Inferior parietal cortex (tissue), 1 donor: ENCODE measurements around the gene ZNF37A.
"Not testable (repeated sequence)": the region's sequence is repeated elsewhere in the genome, so short reads cannot be mapped to it uniquely, and the experiment has no call there.

Source experiments
- DNase-seq: peaks from one replicate; pipeline ENCODE4 v3.0.0-alpha.2; 2016; ENCODE audit errors: extremely low spot score

Gene ZNF37A

DNA sequence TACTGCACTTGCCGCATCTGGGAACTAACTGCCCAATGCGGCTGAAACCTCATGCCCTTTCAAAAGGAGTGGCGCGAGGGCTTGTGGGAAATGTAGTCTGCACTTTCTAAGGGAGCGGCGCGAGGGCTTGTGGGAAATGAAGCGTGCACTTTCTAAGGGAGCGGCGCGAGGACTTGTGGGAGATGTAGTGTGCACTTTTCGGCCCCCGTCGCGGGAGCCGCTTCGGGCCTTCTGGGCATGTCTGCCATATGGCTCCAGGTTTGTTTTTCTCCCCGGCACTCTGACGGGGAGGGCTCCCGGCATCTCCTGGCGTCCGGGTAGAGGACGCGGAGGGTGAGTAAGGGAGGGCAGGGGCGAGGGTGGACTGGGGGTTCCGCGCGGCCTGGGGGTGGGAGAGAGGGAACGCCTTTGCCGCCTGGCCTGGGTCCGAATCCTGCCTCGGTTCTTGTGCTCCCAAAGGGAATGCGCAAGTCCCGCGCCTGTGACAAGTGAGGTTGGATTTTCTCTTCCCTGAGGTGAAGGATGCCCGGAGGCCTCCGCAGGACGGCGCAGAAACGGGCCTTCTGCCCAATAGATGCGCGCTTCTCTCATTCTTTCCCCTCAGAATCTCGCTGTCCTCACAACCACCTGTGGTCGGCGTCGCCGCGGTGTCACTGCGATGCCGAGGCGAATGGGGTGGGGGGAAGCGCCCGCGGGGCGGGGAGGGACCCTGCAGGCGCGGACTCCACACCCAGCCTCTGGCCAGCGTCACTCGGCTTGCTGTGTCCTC lies at the start of gene ZNF37A:
Gene ZNF37A, plus strand, starts transcription at position 180 of the 769 bp plus-strand sequence. CDS start 2,281 bp downstream, outside the sequence.
- DNase-seq, result peak; percentile 100

DNA sequence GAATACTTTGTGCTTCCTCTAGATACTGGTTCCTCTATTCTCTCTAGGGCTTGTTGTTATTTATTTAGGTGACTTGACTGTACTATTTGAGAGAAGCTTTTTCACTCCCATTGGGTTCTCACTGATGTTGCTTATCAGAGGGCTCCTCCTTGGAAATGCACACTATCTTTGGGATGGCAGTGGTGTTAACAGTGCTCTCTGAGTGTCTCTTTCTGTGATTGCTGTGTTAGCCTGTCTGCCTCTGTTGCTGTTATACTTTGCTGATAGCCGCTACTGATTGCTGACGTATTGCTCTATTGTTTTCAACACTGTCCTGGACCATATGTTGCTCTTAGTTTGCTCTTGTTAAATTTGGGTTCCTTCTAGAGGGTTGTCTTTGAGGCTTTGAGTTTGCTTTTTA lies 49.0 kb upstream of the ZNF37A start:
- DNase-seq, result no peak

DNA sequence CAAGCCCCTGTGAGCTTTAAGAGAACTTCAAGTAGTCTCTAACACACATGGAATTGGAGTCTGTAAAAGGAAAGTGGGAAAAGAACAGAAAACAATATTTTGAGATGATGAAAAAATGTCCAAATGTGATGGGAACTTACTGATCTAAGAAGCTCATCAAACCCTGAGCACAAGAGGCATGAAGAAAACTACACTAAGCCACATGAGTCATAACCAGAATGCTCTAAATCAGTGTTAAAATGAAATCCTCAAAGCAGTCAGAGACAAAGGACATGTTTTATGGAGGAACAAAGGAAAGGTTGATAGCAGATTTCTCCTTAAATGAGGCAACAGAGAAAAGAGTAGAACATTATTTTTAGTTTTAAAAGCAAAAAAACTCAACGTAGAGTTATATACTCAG lies 46.5 kb upstream of the ZNF37A start:
- no peak for DNase-seq

DNA sequence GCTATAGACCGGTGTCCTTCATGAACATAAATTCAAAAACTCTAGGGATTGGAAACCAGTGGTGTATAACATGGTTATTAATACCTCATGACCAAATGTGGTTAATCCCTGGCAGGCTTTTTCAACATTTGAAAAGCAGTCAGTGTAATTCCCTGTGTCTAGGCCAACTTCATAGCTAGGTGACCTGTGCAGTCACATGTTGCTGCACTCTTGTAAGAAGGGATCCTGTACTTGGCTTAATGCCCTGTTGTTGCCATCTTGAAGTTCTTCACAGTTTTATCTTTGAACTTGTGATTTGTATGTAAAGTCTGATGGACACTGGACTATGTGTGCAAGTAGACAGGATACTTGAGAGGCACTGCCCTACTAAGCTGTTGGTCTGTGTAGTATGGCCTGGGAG lies 43.9 kb upstream of the ZNF37A start:
- no peak for DNase-seq

DNA sequence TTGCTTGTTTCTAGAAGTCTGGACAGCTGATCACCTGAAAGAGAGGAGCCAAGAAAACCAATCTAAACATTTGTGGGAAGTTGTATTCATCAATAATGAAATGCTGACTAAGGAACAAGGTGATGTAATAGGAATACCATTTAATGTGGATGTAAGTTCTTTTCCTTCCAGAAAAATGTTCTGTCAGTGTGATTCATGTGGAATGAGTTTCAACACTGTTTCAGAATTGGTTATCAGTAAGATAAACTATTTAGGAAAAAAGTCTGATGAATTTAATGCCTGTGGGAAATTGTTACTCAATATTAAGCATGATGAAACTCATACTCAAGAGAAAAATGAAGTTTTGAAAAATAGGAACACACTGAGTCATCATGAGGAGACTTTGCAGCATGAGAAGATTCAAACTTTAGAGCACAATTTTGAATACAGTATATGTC lies 39.8 kb upstream of the ZNF37A start:
- no peak for DNase-seq

DNA sequence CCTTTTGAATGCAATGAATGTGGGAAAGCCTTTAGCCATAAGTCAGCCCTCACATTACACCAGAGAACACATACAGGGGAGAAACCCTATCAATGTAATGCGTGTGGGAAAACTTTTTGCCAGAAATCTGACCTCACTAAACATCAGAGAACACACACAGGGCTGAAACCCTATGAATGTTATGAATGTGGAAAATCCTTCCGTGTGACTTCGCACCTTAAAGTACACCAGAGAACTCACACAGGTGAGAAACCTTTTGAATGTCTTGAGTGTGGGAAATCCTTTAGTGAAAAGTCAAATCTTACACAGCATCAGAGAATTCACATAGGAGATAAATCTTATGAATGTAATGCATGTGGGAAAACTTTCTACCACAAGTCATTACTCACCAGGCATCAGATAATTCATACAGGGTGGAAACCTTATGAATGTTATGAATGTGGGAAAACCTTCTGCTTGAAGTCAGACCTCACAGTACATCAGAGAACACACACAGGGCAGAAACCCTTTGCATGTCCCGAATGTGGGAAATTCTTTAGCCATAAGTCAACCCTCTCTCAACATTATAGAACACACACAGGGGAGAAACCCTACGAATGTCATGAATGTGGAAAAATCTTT lies 38.8 kb upstream of the ZNF37A start:
- not testable (repeated sequence) for DNase-seq

DNA sequence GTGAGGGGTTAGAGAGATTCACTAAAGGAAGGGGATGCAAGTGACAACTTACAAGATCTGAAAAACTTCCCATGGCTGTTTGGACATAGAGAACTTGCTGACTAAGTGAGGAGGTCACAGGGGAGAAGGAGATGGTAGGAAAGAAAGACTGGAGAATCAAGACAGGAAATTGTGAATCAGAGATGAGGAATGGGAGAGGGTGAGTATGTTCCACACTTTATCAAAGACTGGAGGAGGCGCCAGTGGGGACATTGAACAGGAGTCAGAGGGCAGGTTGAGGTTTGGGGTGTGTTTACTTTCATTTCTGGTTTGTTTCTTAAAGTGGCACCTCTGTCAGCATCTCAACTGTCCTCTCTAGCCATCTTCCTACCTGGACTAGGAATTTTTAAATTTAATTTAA lies 24.5 kb upstream of the ZNF37A start:
- not testable (repeated sequence) for DNase-seq

DNA sequence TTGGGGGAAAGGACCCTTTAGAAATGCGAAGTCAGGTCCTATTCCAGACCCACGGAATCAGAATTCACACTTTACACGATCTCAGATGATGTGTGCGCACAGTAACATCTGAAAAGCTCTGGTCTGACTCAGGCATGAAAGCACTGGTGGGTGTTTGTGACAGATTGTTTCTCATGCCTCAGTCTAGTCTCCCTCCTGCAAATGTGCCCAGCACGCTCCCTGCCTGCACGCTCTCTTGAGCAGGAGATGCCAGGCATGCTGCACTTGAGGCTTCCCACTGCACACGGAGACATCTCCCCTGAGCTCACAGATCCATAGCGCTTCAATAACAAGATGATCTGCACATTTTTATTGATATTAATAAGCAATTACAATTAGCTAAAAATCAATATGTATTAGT lies 23.6 kb upstream of the ZNF37A start:
- peak; percentile 5 for DNase-seq

DNA sequence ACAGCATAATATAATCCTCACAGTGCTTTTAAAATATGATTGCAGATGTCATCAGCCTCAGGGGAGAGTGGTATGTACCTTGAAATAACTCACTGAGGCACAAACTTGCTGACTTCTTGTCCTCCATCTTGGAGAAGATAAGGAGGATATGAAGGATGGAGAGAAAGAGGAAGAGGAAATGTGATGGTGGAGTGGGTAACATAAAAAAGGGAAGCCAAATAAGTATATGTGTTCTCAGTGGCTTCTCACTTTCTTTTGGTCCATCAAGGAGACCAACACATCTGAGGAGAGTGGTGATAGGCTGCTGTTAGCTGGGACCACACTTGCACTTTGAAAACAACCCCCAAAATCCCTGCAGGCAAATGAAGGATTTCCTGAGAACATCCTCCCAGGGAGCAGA lies 21.6 kb upstream of the ZNF37A start:
- DNase-seq, result no peak

DNA sequence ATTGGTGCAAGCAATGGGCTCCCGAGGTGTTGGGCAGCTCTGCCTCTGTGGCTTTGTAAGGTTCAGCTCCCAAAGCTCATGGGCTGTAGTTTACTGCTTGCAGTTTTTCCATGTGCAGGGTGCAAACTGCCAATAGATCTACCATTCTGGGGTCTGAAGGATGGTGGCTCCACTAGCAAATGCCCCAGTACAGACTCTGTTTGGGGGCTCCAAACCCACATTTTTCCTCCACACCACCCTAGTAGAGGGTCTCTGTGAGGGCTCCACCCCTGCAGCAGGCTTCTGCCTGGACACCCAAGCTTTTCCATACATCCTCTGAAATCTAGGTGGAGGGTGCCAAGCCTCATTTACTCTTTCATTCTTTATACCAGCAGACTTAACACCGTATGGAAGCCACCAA lies 17.4 kb upstream of the ZNF37A start:
- no peak for DNase-seq

DNA sequence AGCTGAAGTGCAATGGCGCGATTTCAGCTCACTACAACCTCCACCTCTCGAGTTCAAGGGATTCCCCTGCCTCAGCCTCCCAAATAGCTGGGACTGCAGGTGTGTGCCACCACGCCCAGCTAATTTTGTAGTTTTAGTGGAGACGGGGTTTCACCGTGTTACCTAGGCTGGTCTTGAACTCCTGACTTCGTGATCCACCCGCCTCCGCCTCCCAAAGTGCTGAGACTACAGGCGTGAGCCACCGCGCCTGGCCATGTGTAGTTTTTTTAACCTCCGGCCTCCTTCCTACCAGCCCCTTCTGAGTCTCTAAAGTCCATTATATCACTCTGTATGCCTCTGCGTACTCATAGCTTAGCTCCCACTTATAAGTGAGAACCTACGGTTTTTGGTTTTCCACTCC lies 819 bp upstream of the ZNF37A start:
- not testable (repeated sequence) for DNase-seq

DNA sequence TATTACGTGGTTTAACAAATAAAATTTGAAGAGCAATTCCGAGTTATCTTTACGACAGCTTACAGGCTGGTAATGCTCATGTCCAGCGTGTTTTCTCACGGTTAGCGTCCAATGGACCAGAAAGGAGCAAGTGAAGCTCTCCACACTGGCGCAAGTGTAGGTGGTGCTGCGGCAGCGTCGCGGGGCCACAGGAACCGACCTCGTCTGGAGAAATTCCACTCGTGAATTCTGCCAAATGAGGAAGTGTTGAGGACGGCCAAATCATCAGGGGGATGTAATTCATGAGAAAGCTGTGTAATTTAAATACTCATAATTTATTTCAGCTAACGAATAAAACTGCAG lies 350 bp upstream of the ZNF37A start:
- no peak for DNase-seq

DNA sequence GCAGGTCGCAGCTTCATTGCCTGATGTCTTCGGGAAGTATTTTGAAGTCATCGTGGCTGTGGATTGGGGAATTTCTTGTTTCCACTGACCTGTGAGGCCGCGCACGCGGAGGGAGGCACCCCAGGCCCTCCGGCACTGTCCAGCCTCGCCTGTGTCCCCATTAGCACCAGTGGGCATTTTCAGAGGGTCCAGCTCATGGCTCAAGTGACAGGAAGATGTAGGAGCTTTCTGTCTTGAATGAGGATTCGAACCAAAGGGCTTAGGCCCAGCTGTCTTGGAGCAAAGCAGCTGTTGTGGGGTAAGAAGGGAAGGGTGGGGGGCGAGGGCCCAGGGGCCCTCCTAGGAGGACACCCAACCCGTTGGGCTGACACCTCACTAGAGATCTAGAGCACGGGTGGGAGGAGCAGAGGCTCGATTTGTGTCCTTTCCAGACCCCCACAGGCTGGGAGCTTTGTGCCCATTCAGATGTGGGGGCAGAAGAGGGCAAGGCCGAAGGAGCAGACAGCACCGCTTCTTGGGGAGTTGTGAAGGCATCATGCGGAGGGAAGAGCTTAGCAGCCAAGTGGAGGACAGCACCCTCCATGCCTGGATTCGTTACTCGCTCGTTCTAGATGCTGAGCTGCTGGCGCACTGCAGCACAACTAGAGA lies 914 bp downstream of the ZNF37A start:
- no peak for DNase-seq

DNA sequence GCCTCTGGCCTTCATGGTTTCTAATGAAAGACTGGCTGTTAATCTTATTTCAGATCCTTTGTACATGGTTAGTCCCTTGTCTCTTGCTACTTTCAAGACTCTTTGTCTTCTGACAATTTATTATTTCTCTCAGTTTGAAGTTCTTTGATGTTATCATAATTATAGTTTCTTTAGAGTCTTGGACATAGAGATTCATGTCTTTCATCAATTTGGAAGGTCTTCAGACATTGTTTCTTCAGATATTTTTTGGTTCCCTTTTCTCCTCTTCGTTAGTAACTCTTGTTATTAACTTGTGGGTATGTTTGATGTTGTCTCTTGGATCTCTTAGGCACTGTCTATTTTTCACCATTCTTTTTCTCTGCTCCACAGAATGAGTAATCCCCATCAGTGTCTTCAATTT lies 8.7 kb downstream of the ZNF37A start:
- no peak for DNase-seq

DNA sequence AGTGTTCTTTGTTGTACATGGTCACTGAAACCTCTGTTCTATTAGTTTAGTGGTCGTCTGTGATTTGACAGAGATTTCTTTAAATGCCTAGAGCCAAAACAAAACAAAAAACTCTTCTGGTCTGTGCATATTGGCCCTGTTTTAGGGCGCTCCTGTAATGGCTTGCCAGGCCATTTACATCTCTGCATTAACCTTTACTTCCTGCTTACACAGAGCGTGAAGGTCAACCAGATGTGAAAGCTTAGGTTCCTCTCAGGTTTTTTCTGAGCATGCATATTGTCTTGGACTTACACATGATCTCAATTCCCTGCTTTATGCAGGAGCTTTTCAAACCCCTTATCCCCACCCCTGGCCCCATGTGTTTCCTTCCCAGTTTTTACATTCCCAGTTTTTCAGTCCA lies 9.6 kb downstream of the ZNF37A start:
- DNase-seq, result no peak

DNA sequence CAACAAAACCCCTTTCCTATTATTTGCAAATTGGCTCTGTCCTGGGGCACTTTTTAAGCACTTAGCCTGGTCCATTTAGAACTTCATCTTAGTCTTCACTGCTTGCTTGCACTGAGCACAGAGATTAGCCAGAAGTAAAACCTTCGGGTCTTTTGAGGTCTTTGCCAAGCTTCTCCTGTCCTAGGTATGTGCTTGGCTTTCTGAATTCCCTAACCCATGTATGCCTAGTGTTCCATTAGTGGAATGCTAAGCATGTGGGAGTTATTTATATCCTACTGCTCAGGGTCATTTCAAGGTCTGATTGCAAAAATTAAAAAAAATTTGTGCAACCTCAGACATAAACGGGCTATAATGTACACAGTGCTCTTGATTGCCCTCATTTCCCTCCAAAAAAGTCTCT lies 18.0 kb downstream of the ZNF37A start:
- DNase-seq, result no peak

DNA sequence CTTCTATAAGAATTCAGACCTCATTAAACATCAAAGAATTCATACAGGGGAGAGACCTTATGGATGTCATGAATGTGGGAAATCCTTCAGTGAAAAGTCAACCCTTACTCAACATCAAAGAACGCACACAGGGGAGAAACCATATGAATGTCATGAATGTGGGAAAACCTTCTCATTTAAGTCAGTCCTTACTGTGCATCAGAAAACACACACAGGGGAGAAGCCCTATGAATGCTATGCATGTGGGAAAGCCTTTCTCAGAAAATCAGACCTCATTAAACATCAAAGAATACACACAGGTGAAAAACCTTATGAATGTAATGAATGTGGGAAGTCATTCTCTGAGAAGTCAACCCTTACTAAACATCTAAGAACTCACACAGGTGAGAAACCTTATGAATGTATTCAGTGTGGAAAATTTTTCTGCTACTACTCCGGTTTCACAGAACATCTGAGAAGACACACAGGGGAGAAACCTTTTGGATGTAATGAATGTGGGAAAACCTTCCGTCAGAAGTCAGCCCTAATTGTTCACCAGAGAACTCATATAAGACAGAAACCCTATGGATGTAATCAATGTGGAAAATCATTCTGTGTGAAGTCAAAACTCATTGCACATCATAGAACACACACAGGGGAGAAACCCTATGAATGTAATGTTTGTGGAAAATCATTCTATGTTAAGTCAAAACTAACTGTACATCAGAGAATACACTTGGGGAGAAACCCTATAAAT lies 24.1 kb downstream of the ZNF37A start:
- DNase-seq, result no peak

DNA sequence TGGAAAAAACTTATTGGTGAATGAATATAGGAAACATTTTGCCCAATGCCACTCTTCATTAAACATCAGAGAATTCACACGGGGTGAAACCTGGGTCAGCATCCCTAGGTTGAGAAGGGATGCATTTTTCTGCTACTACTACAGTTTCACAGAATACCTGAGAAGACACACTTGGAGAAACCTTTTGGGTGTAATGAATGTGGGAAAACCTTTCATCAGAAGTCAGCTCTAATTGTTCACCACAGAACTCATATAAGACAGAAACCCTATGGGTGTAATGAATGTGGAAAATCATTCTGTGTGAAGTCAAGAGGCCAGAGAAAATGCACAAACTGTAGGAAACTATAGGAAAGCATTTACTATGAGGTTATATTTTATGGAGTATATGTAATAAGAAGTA lies 24.9 kb downstream of the ZNF37A start:
- DNase-seq, result no peak

DNA sequence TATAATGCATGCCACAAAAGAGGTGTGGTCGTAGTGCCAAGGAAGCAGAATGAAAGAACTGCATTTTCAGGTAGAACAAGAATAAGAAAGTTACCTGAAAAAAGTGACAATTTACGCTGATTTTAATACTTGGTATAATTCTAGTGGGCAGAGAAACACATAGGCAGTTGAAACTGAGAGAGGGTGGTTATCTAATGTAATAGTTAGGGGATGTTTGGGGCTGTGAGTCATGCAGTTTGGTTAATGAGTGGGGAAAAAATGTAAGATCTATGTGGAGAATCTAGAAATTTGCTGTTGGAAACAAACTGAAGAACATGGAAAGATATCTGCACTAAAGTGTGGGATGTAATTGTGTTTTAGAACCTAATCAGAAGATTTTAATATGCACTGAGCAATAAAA lies 33.7 kb downstream of the ZNF37A start:
- DNase-seq, result no peak

DNA sequence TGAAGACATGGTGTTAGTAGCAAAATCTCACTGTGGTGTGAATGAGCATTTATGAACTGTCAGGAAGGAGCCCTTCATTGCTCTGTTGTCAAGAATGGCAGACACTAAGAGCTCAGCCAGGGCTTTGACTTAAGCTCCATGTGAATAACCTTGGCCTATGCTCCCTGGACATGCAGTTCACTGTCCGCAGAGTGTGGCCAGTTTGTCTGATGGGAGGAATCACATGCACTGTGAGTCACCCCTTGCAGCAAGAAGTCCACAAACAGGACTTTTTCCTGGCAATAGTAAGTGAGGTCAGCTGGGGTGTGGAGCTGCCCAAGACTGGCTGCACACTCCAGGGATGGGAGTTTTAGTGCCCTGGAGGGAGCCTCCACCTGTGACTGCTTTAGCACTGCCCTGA lies 49.5 kb downstream of the ZNF37A start:
- no peak for DNase-seq

DNA sequence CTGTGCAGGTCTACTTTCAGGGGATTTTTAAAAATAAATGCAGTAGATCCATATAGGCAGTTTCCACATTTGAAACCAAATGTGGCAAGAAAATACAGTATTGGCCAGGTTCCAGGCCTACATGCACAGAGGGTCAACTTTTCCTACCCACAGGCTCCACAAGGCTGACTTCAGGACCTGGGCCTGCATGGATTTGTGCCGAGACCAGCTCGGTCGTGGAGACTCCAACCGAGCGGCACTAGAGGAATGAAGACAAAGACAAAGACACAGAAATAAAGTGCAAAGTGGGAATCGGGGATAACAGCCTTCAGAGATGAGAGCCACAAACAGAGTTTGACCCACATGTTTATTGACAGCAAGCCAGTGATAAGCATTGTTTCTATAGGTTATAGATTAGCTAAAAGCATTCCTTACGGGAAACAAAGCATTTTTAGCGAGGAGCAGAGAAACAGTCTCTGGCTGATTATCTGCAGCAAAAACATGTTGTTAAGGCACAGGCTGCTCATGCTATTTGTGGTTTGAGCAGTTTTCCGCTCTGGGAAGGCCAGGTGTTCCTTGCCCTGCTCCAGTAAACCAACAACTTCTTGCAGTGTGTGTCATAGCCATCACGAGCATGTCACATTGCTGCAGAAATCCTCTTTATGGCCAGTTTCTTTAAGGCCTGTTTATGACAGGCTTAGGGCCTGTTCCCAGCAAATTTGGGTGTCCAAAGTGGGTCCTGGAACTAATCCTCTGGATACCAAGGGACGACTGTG lies 52.6 kb downstream of the ZNF37A start:
- peak; percentile 9 for DNase-seq

DNA sequence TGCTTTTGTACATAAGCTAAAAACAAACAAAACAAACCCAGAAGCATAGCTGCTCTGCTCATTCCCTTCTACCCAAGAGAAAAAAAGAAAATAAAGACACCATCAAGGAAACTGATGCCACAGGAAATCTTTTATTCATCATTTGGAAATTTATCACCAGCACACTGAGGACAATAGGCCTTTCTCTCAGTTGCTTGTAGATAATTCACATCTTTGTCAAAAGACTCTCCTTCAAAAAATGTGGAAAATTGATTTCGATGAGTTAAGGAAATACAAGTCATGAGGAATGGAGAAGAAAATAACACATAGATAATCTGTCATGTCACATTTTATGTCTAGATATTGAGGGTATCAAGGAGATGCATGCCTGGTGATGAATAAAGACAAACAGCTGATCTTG lies 53.5 kb downstream of the ZNF37A start:
- peak; percentile 30 for DNase-seq
